Mesodermal cell (in vitro differentiated cells): Measurements from ENCODE around the gene RAB31.

ENCODE experiments used
- H3K27ac ChIP-seq: 2 replicates; pipeline ENCODE4 v1.7.0; 2013; ENCODE audit warnings: mild to moderate bottlenecking, low read depth, low read length, moderate library complexity; ENCODE audit not compliant: severe bottlenecking
- H3K36me3 ChIP-seq: 2 replicates; pipeline ENCODE4 v1.7.1; 2013; ENCODE audit warnings: mild to moderate bottlenecking, low read length, moderate library complexity; ENCODE audit not compliant: control insufficient read depth, insufficient read depth
- H3K4me1 ChIP-seq: one replicate; pipeline ENCODE4 v1.7.1; 2013; ENCODE audit warnings: mild to moderate bottlenecking, low read length; ENCODE audit not compliant: insufficient read depth, control insufficient read depth, poor library complexity, severe bottlenecking
- H3K4me3 ChIP-seq: 2 replicates; pipeline ENCODE4 v1.7.0; 2013; ENCODE audit warnings: low read length, control low read depth, mild to moderate bottlenecking; ENCODE audit not compliant: insufficient read depth, poor library complexity, severe bottlenecking; ENCODE audit errors: extremely low read depth
- H3K9me3 ChIP-seq: 2 replicates; pipeline ENCODE4 v1.7.1; 2013; ENCODE audit warnings: mild to moderate bottlenecking, low read length, moderate library complexity; ENCODE audit not compliant: control insufficient read depth
- WGBS, 2 experiments: methylation state at CpG; one replicate each; pipeline ENCODE4 v1.1.5; 2013; ENCODE audit warnings: missing lambda C conversion rate in 2 of 2; ENCODE audit not compliant: insufficient coverage in 2 of 2; 5-methylcytosine and 5-hydroxymethylcytosine counted together

Gene RAB31

GRCh38 chr18:9705183-9705829, 2.8 kb upstream of the RAB31 start:
- Histone ChIP-seq H3K36me3 (peaks cover 2% of the 10 kb centered on the region), H3K9me3 (no peaks in the 10 kb centered on the region), H3K4me3 (no peak overlapping the region), H3K27ac (no peak overlapping the region), H3K4me1 (peaks cover 43% of the 10 kb centered on the region)
- 80 to 100% methylated on average over 1 of the region's 6 CpGs for WGBS, 2 experiments

DNA sequence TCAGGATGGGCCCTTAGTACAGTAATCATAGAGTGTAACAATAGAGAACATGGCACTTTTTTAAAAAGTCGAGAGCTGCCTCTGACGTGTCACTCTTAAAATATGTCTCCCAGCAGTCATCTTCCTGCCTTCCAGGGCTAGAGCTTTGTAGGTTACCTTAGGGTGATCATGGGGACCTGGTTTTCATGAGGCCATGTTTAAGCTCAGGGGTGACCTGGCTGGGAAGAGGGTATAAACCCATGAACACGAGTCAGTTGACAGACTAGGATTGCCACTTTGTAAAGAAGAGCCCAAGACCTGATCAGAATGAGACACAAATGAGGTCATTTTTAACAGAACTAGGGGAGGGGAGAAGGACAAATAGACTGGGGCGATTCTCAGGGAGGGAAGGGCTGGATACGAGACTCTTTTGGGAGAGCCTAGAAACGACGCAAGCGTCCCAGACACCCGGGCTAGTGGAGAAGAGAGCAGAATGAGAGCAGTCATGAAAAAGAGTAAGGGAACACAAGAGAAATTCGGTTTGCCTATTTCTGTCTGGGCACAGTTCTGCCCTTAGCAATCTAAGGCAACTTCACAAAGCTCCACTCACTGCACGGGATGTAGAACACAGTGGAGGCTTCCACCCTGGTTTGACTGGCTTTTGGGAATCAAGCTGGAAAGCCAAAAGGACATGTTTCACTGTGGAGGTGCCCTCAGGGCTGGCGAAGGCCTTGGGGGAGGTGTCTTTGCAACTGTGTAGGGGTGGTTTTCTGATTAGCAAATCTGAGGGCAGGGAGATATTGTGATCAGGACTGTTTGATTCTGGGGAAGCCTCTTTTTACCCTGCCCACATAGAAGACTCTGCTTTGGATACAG, 1.8 kb upstream of the RAB31 start:
- no peaks in the 10 kb centered on the region for H3K9me3 ChIP-seq
- 86 to 88% methylated on average over 9 to 10 of the region's 12 CpGs for WGBS, 2 experiments
- H3K27ac ChIP-seq, result peak overlapping the region; percentile 44
- peaks cover 6% of the 10 kb centered on the region for H3K36me3 ChIP-seq
- H3K4me3 ChIP-seq, result no peak overlapping the region
- peaks cover 45% of the 10 kb centered on the region for H3K4me1 ChIP-seq

DNA sequence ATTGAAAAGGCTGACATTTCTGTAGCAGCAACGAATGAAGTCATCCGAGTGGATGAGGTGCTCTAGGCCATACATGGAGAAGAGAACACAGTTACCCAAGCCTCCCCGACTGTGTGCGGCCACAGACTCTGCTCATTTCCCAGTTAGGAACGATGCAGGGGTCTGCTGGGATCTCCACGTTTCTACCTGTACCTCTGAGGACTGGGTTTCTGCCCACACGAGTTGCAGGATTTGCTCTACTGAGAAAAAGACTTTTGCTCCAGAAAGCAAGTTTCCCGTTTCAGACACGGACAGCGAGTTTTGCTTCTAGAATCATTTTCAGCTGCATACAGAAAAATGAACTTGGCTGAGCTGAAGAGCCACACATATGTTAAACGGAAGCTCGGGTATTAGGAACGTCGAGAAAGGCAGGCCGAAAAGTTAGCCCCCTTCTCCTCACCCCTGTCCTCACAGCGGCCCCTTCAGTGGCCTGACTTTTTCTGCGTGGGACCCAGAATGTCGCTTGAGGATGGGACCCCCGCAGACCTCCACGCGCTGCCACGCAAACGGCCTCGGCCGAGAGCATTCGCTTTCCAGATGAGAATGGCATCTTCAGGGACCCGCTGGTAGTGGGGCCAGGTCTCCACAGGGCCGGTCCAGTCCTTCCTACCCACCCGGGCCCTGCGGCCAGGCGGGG, 582 bp upstream of the RAB31 start:
- Histone ChIP-seq H3K4me3 (peak overlapping the region; percentile 93), H3K27ac (peak overlapping the region; percentile 80), H3K9me3 (no peaks in the 10 kb centered on the region), H3K4me1 (peaks cover 45% of the 10 kb centered on the region), H3K36me3 (peaks cover 18% of the 10 kb centered on the region)
- WGBS, 2 experiments, result 21 to 22% methylated on average over 31 of the region's 31 CpGs

DNA sequence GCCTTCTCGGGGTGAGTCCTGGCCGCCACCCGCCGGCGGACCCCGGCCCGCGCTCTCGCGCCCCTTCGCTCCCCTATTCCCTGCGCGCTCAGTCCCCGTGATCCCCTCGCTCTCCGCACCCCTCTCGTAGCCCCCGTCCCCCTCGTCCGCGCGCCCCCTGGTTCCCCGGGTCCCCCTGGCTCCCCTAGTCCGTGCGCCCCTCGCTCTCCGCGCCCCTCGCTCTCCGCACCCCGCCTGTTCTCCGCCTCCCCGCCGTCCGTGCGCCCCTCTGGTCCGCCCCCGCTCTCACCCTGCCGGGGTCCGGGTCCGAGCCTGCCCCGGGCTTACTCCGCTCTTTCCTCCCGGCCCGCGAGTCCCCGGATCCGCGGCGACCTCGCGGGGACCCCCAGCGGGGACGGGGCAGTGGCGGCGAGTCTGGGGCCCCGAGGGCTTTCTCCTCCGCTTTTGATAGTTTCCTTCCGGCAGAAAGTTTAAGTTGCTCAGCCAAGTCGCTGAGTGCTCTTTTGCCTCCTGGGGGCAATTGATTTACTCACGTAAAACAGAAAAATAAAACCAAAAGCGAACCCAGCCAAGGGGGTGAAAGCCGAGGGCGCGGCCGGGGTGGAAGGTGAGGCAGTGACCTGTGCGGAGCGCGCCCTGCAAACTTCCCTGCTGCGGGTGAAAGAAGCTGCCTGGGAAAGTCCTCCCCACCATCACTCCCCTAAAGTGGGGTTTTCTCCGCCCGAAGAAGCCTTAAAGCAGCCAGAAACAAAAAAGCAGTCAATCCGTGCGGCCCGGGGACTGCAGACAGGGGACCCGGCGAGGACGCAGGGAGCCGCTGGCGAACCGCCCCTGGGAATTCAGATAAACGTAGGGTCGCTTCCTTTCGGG, 568 bp downstream of the RAB31 start:
- H3K36me3 ChIP-seq, result peaks cover 30% of the 10 kb centered on the region
- no peaks in the 10 kb centered on the region for H3K9me3 ChIP-seq
- H3K27ac ChIP-seq, result peak overlapping the region; percentile 77
- peak overlapping the region; percentile 93 for H3K4me3 ChIP-seq
- 0% methylated on average over 46 to 53 of the region's 84 CpGs for WGBS, 2 experiments
- peaks cover 52% of the 10 kb centered on the region for H3K4me1 ChIP-seq

GRCh38 chr18:9709304-9709877, 1.3 kb downstream of the RAB31 start:
- H3K4me1 ChIP-seq, result peaks cover 57% of the 10 kb centered on the region
- 8% methylated on average over 14 to 16 of the region's 18 CpGs for WGBS, 2 experiments
- H3K4me3 ChIP-seq, result peak overlapping the region; percentile 93
- peaks cover 37% of the 10 kb centered on the region for H3K36me3 ChIP-seq
- no peaks in the 10 kb centered on the region for H3K9me3 ChIP-seq
- H3K27ac ChIP-seq, result peak overlapping the region; percentile 77

DNA sequence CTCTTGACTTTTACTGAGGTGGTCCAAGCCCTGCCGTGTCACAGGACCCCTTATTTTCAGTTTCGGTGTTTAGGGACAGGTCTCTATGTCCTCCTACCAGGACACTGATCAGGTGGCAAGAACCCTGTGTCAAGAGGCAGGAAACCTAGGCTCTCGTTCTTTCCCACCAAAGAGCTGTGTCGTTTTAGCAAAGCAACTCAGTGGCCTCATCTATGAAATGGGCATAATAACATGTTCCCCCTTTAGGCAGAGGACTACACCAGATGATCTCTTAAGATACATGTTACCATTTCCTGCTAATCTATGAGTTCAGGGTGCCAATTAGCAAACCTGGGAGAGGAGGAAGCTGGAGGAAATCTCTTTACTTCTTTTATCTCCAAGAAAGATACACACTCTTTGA, 1.9 kb downstream of the RAB31 start:
- 89 to 94% methylated on average over 4 of the region's 4 CpGs for WGBS, 2 experiments
- peak overlapping the region; percentile 77 for H3K27ac ChIP-seq
- no peaks in the 10 kb centered on the region for H3K9me3 ChIP-seq
- H3K4me3 ChIP-seq, result peak overlapping the region; percentile 93
- H3K36me3 ChIP-seq, result peaks cover 38% of the 10 kb centered on the region
- H3K4me1 ChIP-seq, result peaks cover 54% of the 10 kb centered on the region

- peaks cover 39% of the 10 kb centered on the region for H3K4me1 ChIP-seq
- no peak overlapping the region for H3K4me3 ChIP-seq
- no peaks in the 10 kb centered on the region for H3K9me3 ChIP-seq
- WGBS, 2 experiments, result 69 to 84% methylated on average over 3 to 6 of the region's 7 CpGs
- no peak overlapping the region for H3K27ac ChIP-seq
- H3K36me3 ChIP-seq, result peaks cover 38% of the 10 kb centered on the region
Measured at GRCh38 chr18:9711361-9712129, 3.4 kb downstream of the RAB31 start.

- H3K4me1 ChIP-seq, result peaks cover 33% of the 10 kb centered on the region
- no peak overlapping the region for H3K4me3 ChIP-seq
- 87 to 100% methylated on average over 2 to 3 of the region's 5 CpGs for WGBS, 2 experiments
- H3K36me3 ChIP-seq, result peaks cover 42% of the 10 kb centered on the region
- H3K27ac ChIP-seq, result no peak overlapping the region
- H3K9me3 ChIP-seq, result no peaks in the 10 kb centered on the region
Measured at GRCh38 chr18:9712130-9712577, 4.1 kb downstream of the RAB31 start.

- WGBS, 2 experiments, result 100% methylated on average over 1 of the region's 3 CpGs; no CpG with 5 or more reads in 1 of the 2 experiments
Measured at GRCh38 chr18:9712611-9713010, 4.5 kb downstream of the RAB31 start.

More at GRCh38 chr18:9712611-9713010, 4.5 kb downstream of the RAB31 start:
- no peaks in the 10 kb centered on the region for H3K9me3 ChIP-seq
- H3K36me3 ChIP-seq, result peaks cover 46% of the 10 kb centered on the region
- H3K4me3 ChIP-seq, result no peak overlapping the region
- no peak overlapping the region for H3K27ac ChIP-seq
- peaks cover 32% of the 10 kb centered on the region for H3K4me1 ChIP-seq
